Epithelial cell of proximal tubule (primary cell): ENCODE results near the gene RUNX2. TPM values are rescaled to one million over a fixed set of nuclear protein-coding genes. Genes with fewer than 3 reads are reported as not detected.

Experiments used
- DNase-seq: peaks from one replicate; pipeline ENCODE4 v3.0.0-alpha.2; 2011; ENCODE audit warnings: low read depth
- H3K4me3 ChIP-seq: 2 replicates; pipeline ENCODE4 v1.5.1; 2011; ENCODE audit warnings: low read depth, mild to moderate bottlenecking, low read length
- total RNA-seq: library from RNA; depleted of rRNA; stranded (reverse); fragments of >200 nt; gene quantifications from 2 replicates; pipeline ENCODE4 v1.2.3, GENCODE V29; 2015
- TF ChIP-seq, protein P1 (sequence below): conservative IDR thresholded peaks from 2 replicates; pipeline ENCODE4 v1.5.1; 2012; ENCODE audit warnings: low read depth, mild to moderate bottlenecking, low read length

The RUNX2 gene
- total RNA-seq, 1 donor from 2014 or later = 13.1 TPM

- TF ChIP-seq, protein P1, sequence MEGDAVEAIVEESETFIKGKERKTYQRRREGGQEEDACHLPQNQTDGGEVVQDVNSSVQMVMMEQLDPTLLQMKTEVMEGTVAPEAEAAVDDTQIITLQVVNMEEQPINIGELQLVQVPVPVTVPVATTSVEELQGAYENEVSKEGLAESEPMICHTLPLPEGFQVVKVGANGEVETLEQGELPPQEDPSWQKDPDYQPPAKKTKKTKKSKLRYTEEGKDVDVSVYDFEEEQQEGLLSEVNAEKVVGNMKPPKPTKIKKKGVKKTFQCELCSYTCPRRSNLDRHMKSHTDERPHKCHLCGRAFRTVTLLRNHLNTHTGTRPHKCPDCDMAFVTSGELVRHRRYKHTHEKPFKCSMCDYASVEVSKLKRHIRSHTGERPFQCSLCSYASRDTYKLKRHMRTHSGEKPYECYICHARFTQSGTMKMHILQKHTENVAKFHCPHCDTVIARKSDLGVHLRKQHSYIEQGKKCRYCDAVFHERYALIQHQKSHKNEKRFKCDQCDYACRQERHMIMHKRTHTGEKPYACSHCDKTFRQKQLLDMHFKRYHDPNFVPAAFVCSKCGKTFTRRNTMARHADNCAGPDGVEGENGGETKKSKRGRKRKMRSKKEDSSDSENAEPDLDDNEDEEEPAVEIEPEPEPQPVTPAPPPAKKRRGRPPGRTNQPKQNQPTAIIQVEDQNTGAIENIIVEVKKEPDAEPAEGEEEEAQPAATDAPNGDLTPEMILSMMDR = no peak
- H3K4me3 ChIP-seq = no peak overlapping the region
- DNase-seq = no peak
Observed at GRCh38 chr6:45371924-45372573, 43.9 kb downstream of the RUNX2 start.

GRCh38 chr6:45375449-45375848 is 47.3 kb downstream of the RUNX2 start:
- no peak for DNase-seq

DNA sequence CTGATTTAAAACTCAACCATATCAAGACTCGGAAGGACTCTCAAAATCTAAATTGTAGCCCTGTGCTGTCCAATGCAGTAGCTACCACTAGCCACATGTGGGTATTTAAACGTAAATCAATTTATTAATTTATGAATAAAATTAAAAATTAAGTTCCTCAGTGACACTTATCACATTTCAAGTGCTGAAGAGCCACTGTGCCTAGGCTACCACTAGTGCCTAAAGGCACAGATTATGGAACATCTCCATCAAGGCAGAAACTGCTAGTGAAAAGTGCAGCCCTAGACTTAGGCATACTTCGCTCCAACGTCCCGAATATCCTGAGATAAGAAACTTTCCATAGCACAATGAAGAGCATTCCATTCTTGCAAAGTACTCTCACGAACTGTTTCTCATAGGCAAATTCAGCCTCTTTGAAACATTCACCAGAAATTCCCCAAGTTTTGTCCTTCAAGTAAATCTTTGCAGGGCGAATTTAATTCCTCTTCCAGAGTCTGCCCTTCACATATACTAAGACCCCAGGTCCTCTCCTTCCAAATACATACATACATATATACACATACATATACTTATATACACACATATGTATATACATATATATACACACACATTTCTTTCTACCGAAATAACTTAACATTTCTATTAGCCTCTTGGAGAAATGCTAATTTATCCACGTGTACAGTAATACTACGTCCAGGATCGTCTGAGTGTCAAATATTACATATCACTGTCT is 48.3 kb downstream of the RUNX2 start:
- peak overlapping the region; percentile 83 for H3K4me3 ChIP-seq
- TF ChIP-seq, protein P1 = no peak
- no peak for DNase-seq

More at GRCh38 chr6:45375449-45375848, 47.3 kb downstream of the RUNX2 start:
- TF ChIP-seq, protein P1 = no peak
- H3K4me3 ChIP-seq = no peak overlapping the region

GRCh38 chr6:45377043-45377553 is 49.0 kb downstream of the RUNX2 start:
- no peak for DNase-seq
- peak overlapping the region; percentile 83 for H3K4me3 ChIP-seq
- TF ChIP-seq, protein P1 = no peak

DNA sequence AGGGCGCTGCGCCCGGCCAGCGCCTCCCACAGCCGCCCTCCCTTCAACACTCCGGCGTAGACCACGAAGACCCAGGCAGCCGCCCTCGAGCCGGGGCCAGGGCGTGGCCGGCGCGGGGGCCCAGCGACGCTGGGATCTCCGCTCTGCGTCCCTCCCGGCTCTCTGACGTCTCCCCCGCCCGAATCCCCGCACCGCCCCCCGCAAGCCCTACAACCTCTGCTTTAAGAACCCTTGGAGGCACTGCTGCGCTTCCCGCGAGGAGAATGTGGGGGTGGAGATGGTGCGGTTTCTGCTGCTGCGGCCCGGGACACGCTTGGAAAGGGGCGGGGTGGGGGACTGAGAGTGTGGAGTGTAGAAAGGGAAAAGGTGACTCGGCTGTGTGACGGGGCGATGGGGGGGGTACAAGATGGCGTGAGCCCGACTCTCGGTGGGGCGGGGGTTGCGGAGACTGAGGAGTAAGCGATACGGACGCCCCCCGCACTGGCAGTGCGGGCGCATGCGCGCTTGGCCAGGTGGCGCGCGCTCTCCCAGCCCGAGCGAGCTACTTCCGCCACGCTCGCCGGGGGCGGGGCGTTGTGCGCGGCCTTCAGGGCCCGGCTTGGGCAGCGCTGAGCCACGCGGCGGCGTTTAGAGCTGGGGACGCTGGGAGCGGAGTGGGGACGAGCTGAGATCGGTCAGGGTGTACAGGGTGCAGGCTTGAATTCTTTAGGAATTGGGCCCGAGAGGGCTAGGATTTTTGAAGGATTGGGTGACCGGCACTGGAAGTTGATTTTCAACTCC is 49.6 kb downstream of the RUNX2 start, which contains the start of gene SUPT3H:
Gene SUPT3H (minus strand): TSS at position 381 of the 780 bp plus-strand sequence.
- DNase-seq = peak; percentile 26

GRCh38 chr6:45378334-45378926 is 50.3 kb downstream of the RUNX2 start:
- peak overlapping the region; percentile 83 for H3K4me3 ChIP-seq
- TF ChIP-seq, protein P1 = no peak
- no peak for DNase-seq

More for the DNA sequence above, 49.6 kb downstream of the RUNX2 start, which contains the start of gene SUPT3H:
- H3K4me3 ChIP-seq = peak within 1 kb of the TSS; percentile 83
- TF ChIP-seq, protein P1 = no peak
